D721Med (cell line): ENCODE measurements around the gene NALCN.

ENCODE experiments used
- DNase-seq: peaks from one replicate; pipeline ENCODE4 v3.0.0; 2011; ENCODE audit warnings: low spot score; ENCODE audit not compliant: insufficient read length
- FAIRE-seq: peaks from 2 replicates; lab custom pipeline; 2011; peaks lifted over from hg19 to GRCh38; lab: Jason Lieb, UNC
- TF ChIP-seq, protein P1 (sequence below): IDR thresholded peaks from 2 replicates; pipeline ENCODE4 v1.5.1; 2012; ENCODE audit warnings: mild to moderate bottlenecking, control low read depth; ENCODE audit not compliant: insufficient read depth; ENCODE audit errors: missing control alignments

The NALCN gene

DNA sequence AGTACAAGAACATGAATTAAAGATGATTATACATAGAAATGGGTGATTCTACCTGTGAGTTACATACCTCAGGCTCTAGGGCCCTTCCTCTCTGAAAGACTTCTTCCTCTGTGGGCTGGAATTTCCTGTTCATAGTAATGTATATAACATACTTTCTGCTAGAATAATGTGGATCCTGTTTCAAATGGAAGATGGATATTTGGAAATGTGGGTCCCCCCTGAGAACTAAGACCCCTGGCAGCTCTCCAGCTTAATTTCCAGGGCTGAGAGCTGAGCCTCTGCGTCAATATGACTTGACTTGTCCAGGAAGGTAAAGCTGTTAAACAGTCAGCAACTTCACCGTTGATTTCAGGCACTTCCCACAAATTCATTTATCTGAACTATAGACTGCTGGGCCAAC, 296.3 kb downstream of the NALCN start:
- DNase-seq (no peak), FAIRE-seq (no peak)
- TF ChIP-seq, protein P1, sequence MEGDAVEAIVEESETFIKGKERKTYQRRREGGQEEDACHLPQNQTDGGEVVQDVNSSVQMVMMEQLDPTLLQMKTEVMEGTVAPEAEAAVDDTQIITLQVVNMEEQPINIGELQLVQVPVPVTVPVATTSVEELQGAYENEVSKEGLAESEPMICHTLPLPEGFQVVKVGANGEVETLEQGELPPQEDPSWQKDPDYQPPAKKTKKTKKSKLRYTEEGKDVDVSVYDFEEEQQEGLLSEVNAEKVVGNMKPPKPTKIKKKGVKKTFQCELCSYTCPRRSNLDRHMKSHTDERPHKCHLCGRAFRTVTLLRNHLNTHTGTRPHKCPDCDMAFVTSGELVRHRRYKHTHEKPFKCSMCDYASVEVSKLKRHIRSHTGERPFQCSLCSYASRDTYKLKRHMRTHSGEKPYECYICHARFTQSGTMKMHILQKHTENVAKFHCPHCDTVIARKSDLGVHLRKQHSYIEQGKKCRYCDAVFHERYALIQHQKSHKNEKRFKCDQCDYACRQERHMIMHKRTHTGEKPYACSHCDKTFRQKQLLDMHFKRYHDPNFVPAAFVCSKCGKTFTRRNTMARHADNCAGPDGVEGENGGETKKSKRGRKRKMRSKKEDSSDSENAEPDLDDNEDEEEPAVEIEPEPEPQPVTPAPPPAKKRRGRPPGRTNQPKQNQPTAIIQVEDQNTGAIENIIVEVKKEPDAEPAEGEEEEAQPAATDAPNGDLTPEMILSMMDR = no peak

DNA sequence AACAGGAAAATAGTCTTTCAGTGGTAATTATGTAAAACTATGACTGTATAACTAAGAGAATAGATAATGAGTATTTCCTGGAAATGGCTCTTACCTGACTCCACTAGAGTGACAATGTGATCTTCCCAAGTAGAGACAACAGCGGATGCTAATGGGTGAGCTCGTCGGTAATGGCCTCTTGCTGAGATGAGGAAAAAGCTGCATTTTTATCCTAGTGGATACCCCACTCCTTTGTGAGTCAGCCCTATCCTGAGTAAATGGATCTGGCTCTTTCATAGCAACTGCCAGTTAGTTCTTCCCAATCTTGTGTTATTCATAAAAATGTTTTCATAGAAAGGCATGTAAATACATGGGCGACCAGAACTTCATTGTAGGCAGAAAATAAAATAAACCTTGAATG, 299.5 kb downstream of the NALCN start:
- DNase-seq (no peak), FAIRE-seq (no peak)
- TF ChIP-seq, protein P1 = no peak

DNA sequence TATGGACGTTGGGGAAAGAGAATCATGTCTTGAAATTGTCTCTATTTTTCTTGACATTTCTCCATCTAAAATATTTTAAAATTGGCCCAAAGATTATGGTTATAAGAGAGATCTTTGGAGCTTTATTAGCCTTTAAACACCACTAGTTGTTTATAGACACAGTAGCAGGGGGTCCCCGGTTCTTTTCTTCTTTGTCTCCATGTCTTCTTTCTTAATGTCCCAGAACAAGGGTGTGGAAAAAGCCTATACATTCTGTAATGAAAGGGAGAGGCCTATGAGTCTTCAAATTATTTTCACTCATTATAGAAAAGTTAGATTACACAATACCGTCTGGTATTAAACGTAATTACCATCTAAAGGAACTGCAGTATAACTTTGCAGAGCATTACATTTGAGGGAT, 300.0 kb downstream of the NALCN start:
- no peak for FAIRE-seq
- DNase-seq = no peak
- TF ChIP-seq, protein P1 = no peak

DNA sequence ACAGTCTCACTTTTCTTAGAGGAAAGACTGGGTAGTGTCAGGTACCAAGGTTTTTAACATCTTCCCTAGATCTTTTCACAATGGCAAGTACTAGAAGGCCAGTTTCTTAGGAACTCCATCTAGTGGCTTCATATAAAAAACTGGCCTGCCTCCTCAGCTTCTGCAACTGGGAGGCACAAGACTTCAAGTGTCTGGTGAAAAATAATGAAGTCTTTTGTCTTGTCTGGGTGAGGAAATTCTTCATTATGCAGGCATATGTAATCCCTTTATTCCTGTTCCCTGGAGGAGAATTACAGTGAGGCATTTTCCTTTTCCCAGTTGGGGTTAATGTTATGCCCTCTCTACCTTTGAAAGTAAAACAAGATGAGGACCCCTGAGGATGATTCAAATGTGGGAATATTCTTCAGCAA, 300.5 kb downstream of the NALCN start:
- TF ChIP-seq, protein P1 = no peak
- FAIRE-seq (no peak), DNase-seq (no peak)

DNA sequence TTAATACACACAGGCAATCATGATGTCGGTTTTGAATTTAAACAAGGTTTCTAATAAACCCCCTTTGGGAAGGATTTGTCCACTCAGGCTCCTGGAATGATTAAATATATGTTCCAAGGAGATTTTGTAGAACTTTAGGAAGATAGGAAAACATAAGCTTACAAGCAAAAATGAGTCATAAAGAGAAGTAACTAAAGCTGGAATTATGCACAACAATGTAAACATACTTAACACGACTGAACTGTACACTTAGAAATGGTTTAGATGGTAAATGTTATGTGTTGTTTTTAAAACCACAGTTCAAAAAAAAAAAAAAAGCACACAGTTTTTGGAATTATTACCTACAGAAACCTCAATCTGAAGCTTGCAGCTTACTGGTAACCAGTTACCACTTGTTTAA, 304.4 kb downstream of the NALCN start:
- no peak for FAIRE-seq
- DNase-seq = no peak
- TF ChIP-seq, protein P1 = no peak

DNA sequence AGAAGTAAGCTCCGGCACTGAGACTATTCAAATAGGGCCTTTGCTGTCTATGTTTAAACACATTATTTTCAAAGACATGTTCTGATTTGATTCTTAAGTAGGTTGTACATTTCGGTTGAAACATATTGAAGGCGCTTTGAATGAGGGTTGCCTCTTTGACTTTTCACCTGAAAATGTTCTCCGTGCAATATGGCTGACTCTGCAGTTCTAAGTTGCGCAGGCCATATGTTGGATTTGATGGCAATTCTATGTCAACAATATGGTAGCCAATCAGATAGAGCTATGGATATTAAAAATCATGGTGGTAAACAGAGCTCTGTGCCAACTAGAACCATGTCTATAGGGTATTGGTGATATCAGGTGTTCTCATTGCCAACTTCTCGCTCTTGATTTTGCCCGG, 307.3 kb downstream of the NALCN start:
- DNase-seq (no peak), FAIRE-seq (no peak)
- TF ChIP-seq, protein P1 = no peak

DNA sequence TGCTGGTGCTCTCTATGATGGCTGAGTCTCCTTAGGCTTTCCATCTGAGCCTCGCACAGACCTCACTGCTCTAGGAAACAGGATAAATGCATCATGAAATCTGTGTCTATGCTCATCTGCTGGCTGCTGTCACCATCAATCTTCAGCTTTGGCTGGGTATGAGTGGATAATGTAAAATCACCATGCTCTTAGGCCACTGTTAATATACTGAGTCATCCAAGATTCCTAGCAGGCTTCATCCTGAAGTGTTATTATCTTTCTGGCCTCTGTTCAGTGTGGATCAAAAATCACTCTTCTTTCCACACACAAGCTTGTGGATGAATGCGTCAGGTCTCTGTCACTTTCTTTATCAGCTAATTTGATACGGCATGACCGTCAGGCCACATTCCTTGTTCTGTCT, 317.4 kb downstream of the NALCN start:
- DNase-seq (no peak), FAIRE-seq (no peak)
- TF ChIP-seq, protein P1 = no peak
